Thyroid gland (tissue), 4 donors: ENCODE data around the gene CTSD. TPM values are rescaled to one million over a fixed set of nuclear protein-coding genes. Genes with fewer than 3 reads are reported as not detected.

Experiments used
- DNase-seq, 2 donors: peaks; one replicate each; pipeline ENCODE4 v3.0.0-alpha.2; 2019
- H3K27ac ChIP-seq, 3 donors: fragments of 200-600 bp; sonication (generic); 1 replicate in 2 of 3; 2 replicates in 1 of 3; pipeline ENCODE4 v1.5.1; 2016 to 2019; ENCODE audit warnings: mild to moderate bottlenecking in 1 of 3, moderate library complexity in 1 of 3
- H3K27me3 ChIP-seq: fragments of 200-600 bp; sonication (generic); one replicate; pipeline ENCODE4 v1.5.1; 2019
- H3K36me3 ChIP-seq, 2 donors: fragments of 200-600 bp; sonication (generic); one replicate each; pipeline ENCODE4 v1.5.1; 2016 to 2019
- H3K4me1 ChIP-seq, 2 donors: fragments of 200-600 bp; sonication (generic); one replicate each; pipeline ENCODE4 v1.5.1; 2017 to 2019
- H3K4me3 ChIP-seq, 3 donors: fragments of 200-600 bp; sonication (generic); replicated peaks in 1 of 3; 1 replicate in 2 of 3; 2 replicates in 1 of 3; pipeline ENCODE4 v1.5.1; 2016; ENCODE audit warnings: mild to moderate bottlenecking in 1 of 3
- H3K9me3 ChIP-seq: fragments of 200-600 bp; sonication (generic); one replicate; pipeline ENCODE4 v1.5.1; 2017
- POLR2A ChIP-seq, 2 donors: fragments of 450-650 bp; IDR thresholded peaks; one replicate each; pipeline ENCODE4 v1.6.1; 2017; ENCODE audit warnings: antibody characterized with exemption in 2 of 2, mild to moderate bottlenecking in 2 of 2, moderate library complexity in 1 of 2
- WGBS, 2 donors: methylation state at CpG; one replicate each; pipeline ENCODE4 v1.1.5; 2017; 5-methylcytosine and 5-hydroxymethylcytosine counted together
- intact Hi-C: fragments of 100-400 bp; cut with DNase I; formaldehyde crosslinking; loops from one replicate; pipeline ENCODE4 v1.15.1; 2023
- total RNA-seq, 4 donors: library from RNA; depleted of rRNA; stranded (reverse); fragments of >200 nt; gene quantifications; one replicate each; pipeline ENCODE4 v1.2.3, GENCODE V29; 2016
- TF ChIP-seq, protein P1 (sequence below), 6 experiments: fragments of 200-600 bp in 3 of 6; fragments of 450-650 bp in 3 of 6; sonication (generic) in 3 of 6; IDR thresholded peaks; one replicate each; pipeline ENCODE4 v1.5.1; 2016 to 2019; ENCODE audit warnings: antibody characterized with exemption in 6 of 6, mild to moderate bottlenecking in 2 of 6, inconsistent platforms in 1 of 6, moderate library complexity in 1 of 6

Gene CTSD
- total RNA-seq, 4 donors from 2014 or later, result 363 to 577 (median 457) TPM

DNA sequence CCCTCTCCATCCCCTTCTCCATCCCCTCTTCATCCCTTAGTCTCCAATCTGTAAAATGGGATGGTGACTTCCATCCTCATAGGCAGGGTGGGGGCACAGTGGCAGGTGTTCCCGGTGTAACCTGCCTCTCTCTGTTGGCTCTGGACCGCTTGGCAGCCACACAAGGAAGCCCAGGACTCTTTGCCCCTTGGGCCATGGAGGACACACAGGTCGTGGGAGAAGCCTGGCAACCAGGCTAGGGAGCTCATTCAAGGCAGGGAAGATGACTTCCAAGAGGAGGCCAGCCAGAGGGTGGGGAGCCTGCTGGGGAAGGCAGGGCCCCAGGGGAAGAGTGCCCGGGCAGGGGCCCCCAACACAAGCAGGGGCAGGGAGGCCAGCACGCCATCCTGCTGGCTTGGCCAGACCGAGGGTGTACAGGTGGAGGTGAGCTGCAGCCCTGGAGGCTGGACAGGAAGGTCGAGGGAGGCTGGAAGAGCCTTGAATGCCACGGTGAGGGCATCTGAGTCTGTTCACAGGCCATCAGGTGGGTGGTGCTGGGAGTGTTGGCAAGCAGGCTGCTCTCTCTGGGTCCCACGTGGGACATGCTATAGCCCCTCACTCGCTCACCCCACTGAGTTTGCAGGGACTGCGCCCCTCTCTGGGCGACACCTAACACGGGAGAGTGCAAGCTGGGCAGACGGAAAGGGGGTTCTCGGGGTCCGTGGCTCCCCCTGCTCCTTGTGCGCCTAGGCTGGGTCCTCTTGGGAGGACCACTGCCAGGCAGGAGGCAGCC is 15.5 kb upstream of the CTSD start:
- Histone ChIP-seq H3K4me3 (no peak overlapping the region), H3K36me3 (no peaks in the 10 kb centered on the region), H3K27me3 (no peaks in the 10 kb centered on the region), H3K27ac (no peak overlapping the region), H3K4me1 (no peaks in the 10 kb centered on the region), H3K9me3 (no peaks in the 10 kb centered on the region)
- intact Hi-C loops, result no loop called here
- DNase-seq, result no peak
- TF ChIP-seq, protein P1, sequence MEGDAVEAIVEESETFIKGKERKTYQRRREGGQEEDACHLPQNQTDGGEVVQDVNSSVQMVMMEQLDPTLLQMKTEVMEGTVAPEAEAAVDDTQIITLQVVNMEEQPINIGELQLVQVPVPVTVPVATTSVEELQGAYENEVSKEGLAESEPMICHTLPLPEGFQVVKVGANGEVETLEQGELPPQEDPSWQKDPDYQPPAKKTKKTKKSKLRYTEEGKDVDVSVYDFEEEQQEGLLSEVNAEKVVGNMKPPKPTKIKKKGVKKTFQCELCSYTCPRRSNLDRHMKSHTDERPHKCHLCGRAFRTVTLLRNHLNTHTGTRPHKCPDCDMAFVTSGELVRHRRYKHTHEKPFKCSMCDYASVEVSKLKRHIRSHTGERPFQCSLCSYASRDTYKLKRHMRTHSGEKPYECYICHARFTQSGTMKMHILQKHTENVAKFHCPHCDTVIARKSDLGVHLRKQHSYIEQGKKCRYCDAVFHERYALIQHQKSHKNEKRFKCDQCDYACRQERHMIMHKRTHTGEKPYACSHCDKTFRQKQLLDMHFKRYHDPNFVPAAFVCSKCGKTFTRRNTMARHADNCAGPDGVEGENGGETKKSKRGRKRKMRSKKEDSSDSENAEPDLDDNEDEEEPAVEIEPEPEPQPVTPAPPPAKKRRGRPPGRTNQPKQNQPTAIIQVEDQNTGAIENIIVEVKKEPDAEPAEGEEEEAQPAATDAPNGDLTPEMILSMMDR (IDR thresholded peaks at IDR 0.05), result no peak
- TF ChIP-seq POLR2A (IDR thresholded peaks at IDR 0.05), result no peak
- 72 to 82% methylated on average over 3 to 14 of the region's 17 CpGs for WGBS, 2 donors

DNA sequence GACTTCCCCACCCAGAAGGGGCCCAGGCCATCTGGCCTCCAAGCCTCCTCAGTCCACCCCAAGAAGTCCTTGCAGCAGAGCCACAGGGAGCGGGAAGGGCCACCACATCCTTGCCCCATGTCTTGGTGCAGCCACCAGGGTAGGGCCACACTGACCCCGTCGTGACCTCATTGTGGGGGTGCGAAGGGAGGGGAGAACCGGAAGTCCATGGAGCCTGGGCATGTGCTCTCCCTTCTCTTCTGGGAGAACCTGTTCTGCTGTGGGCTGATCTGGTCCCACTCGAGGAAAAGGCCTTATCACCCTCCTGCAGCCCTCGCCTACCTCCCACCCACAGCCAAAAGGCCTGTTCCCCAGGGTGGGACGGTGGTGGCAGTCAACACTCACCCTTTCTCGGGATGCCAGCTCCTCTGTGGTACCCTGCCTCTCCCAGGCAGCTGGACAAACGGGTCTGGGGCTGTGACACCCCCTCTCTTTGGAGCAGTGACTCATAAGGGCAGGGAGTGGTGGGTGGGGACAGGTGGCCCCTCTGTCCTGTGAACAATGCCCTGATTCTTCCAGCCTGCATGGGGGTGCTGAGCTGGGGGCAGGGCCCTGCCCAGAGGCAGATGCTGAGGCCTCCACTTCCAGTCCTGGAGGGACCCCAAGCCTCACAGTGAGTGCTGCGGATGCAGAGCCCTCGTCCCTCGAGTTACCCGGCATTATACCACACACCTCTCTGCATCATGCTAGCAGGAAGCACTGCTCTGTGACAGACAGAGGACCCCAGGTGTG is 14.6 kb upstream of the CTSD start:
- Histone ChIP-seq H3K27ac (no peak overlapping the region), H3K27me3 (no peaks in the 10 kb centered on the region), H3K4me3 (no peak overlapping the region), H3K9me3 (no peaks in the 10 kb centered on the region), H3K36me3 (no peaks in the 10 kb centered on the region), H3K4me1 (no peaks in the 10 kb centered on the region)
- intact Hi-C loops, result no loop called here
- no peak for DNase-seq
- TF ChIP-seq, protein P1 (IDR thresholded peaks at IDR 0.05), result no peak
- whole genome bisulfite sequencing, 2 donors, result 66 to 80% methylated on average over 6 to 13 of the region's 14 CpGs

DNA sequence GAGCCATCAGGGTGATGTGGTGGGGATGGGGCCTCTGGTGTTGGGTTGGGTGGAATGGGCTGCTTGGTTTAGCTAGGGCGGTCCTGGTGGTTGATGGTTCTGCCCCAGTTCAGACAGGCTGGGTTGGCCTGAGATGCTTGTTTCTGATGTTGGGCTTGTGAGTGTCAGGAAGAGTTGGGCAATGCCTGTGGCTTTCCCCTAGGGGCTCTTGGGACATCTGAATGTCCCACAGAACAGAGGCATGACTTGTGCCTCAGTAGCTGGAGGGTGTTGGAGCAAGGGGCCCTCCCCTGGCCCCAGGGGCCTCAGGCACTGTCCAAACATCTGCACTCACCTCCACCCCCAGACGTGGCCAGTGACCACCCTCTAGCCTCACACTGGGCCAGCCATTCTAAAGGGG is 14.0 kb upstream of the CTSD start:
- TF ChIP-seq, protein P1 (IDR thresholded peaks at IDR 0.05), result no peak
- no peak for TF ChIP-seq POLR2A (IDR thresholded peaks at IDR 0.05)
- H3K4me3 ChIP-seq, result no peak overlapping the region
- H3K4me1 ChIP-seq, result peaks cover under 1 to 1% of the 10 kb centered on the region in 2 donors
- H3K27me3 ChIP-seq, result no peaks in the 10 kb centered on the region
- no peaks in the 10 kb centered on the region for H3K9me3 ChIP-seq
- H3K36me3 ChIP-seq, result no peaks in the 10 kb centered on the region
- no peak overlapping the region for H3K27ac ChIP-seq
- whole genome bisulfite sequencing, 2 donors, result 90 to 100% methylated on average over 1 of the region's 2 CpGs
- no peak for DNase-seq
- intact Hi-C loops, result no loop called here

DNA sequence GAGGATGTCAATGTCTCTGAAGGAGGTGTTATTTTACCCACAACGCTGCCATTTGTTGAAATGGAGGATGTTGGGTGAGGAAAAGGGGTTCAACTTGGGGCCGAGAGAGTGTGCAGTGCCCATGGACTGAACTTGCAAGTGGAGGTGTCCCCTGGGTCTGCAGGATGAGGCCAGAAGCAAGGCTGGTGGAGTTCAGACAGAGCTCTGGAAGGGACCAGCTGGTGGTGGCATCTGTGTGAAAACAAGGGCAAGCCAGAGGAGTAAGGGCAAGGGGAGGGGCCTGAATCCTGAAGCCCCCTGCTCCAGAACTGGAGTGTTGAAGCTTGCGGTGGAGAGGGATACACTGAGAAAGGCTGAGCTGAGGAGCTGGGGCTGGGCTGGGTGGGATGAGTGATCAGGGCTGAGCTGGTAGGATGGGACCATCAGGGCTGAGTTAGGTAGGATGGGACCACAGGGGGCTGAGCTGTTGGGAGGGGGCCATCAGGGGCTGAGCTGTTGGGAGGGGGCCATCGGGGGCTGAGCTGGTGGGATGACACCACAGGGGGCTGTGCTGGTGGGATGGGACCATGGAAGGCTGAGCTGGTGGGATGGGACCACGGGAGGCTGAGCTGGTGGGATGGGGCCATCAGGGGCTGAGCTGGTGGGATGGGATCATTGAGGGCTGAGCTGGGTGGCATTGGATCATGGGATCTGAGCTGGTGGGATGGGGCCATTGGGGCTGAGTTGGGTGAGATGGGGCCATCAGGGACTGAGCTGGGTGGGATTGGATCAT is 13.4 kb upstream of the CTSD start:
- Histone ChIP-seq H3K4me3 (no peak overlapping the region), H3K36me3 (no peaks in the 10 kb centered on the region), H3K4me1 (peaks cover 5 to 7% of the 10 kb centered on the region in 2 donors), H3K27me3 (no peaks in the 10 kb centered on the region), H3K9me3 (no peaks in the 10 kb centered on the region), H3K27ac (no peak overlapping the region)
- TF ChIP-seq, protein P1 (IDR thresholded peaks at IDR 0.05), result no peak
- TF ChIP-seq POLR2A (IDR thresholded peaks at IDR 0.05), result no peak
- intact Hi-C loops, result no loop called here
- no peak for DNase-seq
- WGBS, 2 donors, result 88 to 96% methylated on average over 5 of the region's 5 CpGs
